Measurements from ENCODE around the gene NEGR1. TPM values are rescaled to one million over a fixed set of nuclear protein-coding genes. Genes with fewer than 3 reads are reported as not detected.

Gene NEGR1
- total and polyA plus RNA-seq, 12 donors: 2.3 to 18.3 (median 5.2) TPM

- Histone ChIP-seq H3K27me3 (no peaks in the 10 kb centered on the region), H3K36me3 (no peaks in the 10 kb centered on the region), H3K27ac (no peak overlapping the region), H3K9me3 (no peaks in the 10 kb centered on the region), H3K4me1 (peaks cover 0 to 11% (median 6%) of the 10 kb centered on the region in 9 donors), H3K4me3 (no peak overlapping the region)
- no peak for ATAC-seq
- TF ChIP-seq, protein P1, sequence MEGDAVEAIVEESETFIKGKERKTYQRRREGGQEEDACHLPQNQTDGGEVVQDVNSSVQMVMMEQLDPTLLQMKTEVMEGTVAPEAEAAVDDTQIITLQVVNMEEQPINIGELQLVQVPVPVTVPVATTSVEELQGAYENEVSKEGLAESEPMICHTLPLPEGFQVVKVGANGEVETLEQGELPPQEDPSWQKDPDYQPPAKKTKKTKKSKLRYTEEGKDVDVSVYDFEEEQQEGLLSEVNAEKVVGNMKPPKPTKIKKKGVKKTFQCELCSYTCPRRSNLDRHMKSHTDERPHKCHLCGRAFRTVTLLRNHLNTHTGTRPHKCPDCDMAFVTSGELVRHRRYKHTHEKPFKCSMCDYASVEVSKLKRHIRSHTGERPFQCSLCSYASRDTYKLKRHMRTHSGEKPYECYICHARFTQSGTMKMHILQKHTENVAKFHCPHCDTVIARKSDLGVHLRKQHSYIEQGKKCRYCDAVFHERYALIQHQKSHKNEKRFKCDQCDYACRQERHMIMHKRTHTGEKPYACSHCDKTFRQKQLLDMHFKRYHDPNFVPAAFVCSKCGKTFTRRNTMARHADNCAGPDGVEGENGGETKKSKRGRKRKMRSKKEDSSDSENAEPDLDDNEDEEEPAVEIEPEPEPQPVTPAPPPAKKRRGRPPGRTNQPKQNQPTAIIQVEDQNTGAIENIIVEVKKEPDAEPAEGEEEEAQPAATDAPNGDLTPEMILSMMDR (IDR thresholded peaks at IDR 0.05): no peak
- 75 to 88% methylated on average over 1 of the region's 1 CpG for WGBS, 2 donors
- intact Hi-C loops (cut with DNase I): no loop called here
- no peak for DNase-seq
Observed at GRCh38 chr1:71559880-71560279, 722.5 kb downstream of the NEGR1 start.

GRCh38 chr1:71557138-71557537 is 725.2 kb downstream of the NEGR1 start:
- intact Hi-C loops (cut with DNase I): no loop called here
- peaks cover 0 to 11% (median 6%) of the 10 kb centered on the region in 9 donors for H3K4me1 ChIP-seq
- H3K27ac ChIP-seq: no peak overlapping the region
- no peaks in the 10 kb centered on the region for H3K27me3 ChIP-seq
- H3K4me3 ChIP-seq: no peak overlapping the region
- WGBS, 2 donors: 13 to 26% methylated on average over 2 of the region's 2 CpGs
- no peak for DNase-seq
- no peaks in the 10 kb centered on the region for H3K9me3 ChIP-seq
- ATAC-seq: peak in 3 of 8 donors; percentile 27 to 93 (median 77)
- TF ChIP-seq, protein P1 (IDR thresholded peaks at IDR 0.05): no peak
- H3K36me3 ChIP-seq: no peaks in the 10 kb centered on the region

DNA sequence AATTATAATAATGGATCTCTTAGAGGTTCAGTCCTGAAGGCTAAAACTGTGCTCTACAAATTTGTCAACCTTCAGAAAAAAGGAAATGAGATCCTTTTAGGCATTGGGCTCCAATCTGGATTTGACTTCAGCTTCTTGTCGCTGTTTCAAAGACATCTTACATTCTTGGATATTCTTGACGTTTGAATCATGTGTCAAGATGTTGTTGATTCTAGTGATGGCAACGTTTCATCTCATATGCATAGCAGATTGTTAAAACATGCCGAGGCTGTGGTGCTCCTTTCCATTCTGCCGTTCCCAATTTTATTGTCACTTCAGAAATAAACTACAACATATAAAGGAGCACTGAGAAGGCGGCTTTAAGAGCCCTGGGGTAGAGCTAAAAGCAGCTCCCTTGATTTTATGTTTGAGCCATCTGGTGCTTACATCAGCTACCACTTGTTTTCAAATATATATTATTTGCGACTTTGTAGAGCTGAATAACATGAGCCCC is 733.9 kb downstream of the NEGR1 start:
- no peak overlapping the region for H3K27ac ChIP-seq
- no peaks in the 10 kb centered on the region for H3K36me3 ChIP-seq
- no peaks in the 10 kb centered on the region for H3K4me1 ChIP-seq
- H3K4me3 ChIP-seq: no peak overlapping the region
- TF ChIP-seq, protein P1 (IDR thresholded peaks at IDR 0.05): no peak
- no peaks in the 10 kb centered on the region for H3K9me3 ChIP-seq
- no peak for DNase-seq
- 84% methylated on average over 7 of the region's 7 CpGs for WGBS, 2 donors
- ATAC-seq: no peak
- no peaks in the 10 kb centered on the region for H3K27me3 ChIP-seq
- intact Hi-C loops (cut with DNase I): no loop called here

GRCh38 chr1:71542155-71542554 is 740.2 kb downstream of the NEGR1 start:
- TF ChIP-seq, protein P1 (IDR thresholded peaks at IDR 0.05): no peak
- Histone ChIP-seq H3K36me3 (no peaks in the 10 kb centered on the region), H3K27me3 (no peaks in the 10 kb centered on the region), H3K27ac (no peak overlapping the region), H3K9me3 (no peaks in the 10 kb centered on the region), H3K4me1 (no peaks in the 10 kb centered on the region), H3K4me3 (no peak overlapping the region)
- ATAC-seq: peak in 4 of 8 donors; percentile 19 to 74 (median 60)
- 61 to 70% methylated on average over 3 of the region's 3 CpGs for WGBS, 2 donors
- no peak for DNase-seq
- intact Hi-C loops (cut with DNase I): no loop called here

Data from heart right ventricle (tissue), 16 donors.